Neural cell (in vitro differentiated cells): ENCODE results near the gene ZNF614.
"Not testable (repeated sequence)": the region's sequence is repeated elsewhere in the genome, so short reads cannot be mapped to it uniquely, and the experiment has no call there.

Source experiments
- POLR2AphosphoS5 ChIP-seq: IDR thresholded peaks from 2 replicates; pipeline ENCODE4 v1.6.1; 2012
- TAF1 ChIP-seq: IDR thresholded peaks from 2 replicates; pipeline ENCODE4 v1.6.1; 2012; ENCODE audit warnings: low read depth
- TF ChIP-seq, protein P1 (sequence below): fragments of 450-650 bp; IDR thresholded peaks from 2 replicates; pipeline ENCODE4 v1.5.1; 2014; ENCODE audit warnings: antibody characterized with exemption, mild to moderate bottlenecking, moderate library complexity; ENCODE audit not compliant: poor library complexity, severe bottlenecking

- TF ChIP-seq TAF1, POLR2AphosphoS5: not testable (repeated sequence)
- TF ChIP-seq, protein P1, sequence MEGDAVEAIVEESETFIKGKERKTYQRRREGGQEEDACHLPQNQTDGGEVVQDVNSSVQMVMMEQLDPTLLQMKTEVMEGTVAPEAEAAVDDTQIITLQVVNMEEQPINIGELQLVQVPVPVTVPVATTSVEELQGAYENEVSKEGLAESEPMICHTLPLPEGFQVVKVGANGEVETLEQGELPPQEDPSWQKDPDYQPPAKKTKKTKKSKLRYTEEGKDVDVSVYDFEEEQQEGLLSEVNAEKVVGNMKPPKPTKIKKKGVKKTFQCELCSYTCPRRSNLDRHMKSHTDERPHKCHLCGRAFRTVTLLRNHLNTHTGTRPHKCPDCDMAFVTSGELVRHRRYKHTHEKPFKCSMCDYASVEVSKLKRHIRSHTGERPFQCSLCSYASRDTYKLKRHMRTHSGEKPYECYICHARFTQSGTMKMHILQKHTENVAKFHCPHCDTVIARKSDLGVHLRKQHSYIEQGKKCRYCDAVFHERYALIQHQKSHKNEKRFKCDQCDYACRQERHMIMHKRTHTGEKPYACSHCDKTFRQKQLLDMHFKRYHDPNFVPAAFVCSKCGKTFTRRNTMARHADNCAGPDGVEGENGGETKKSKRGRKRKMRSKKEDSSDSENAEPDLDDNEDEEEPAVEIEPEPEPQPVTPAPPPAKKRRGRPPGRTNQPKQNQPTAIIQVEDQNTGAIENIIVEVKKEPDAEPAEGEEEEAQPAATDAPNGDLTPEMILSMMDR = not testable (repeated sequence)
Measured at GRCh38 chr19:51980926-51981325, 47.3 kb downstream of the ZNF614 start.
